ENCODE results near the gene LRRC8B. TPM values are rescaled to one million over a fixed set of nuclear protein-coding genes. Genes with fewer than 3 reads are reported as not detected.

The LRRC8B gene
- total RNA-seq, 2 experiments from 2014 or later: 4.4 to 9.9 TPM

- CTCF ChIA-PET (ENCODE audit: unreplicated experiment): no interaction called here
- intact Hi-C loops (cut with micrococcal nuclease; ENCODE audit: unreplicated experiment): no loop called here
- H3K9me3 ChIP-seq (ENCODE audit: low read length): no peaks in the 10 kb centered on the region
- H3K79me2 ChIP-seq (ENCODE audit: insufficient read depth, low read depth, low read length): peaks cover 22% of the 10 kb centered on the region
- no peaks in the 10 kb centered on the region; the same call in 1 of the 2 replicates for H4K20me1 ChIP-seq (ENCODE audit: insufficient read depth, low read length)
- H3K27ac ChIP-seq (ENCODE audit: low read depth, low read length, poor library complexity, severe bottlenecking): no peak overlapping the region
- peaks cover 31% of the 10 kb centered on the region for H3K4me1 ChIP-seq (ENCODE audit: insufficient read depth, low read length, poor library complexity, severe bottlenecking)
- peaks cover 11% of the 10 kb centered on the region for H3K36me3 ChIP-seq (ENCODE audit: insufficient read depth, low read length)
- TF ChIP-seq CTCF (conservative IDR thresholded peaks at IDR 0.05; ENCODE audit: low read length): no peak
- TF ChIP-seq EZH2phosphoT487 (IDR thresholded peaks at IDR 0.05; ENCODE audit: borderline replicate concordance, low read depth, low read length): no peak
- no peak overlapping the region for H2AFZ ChIP-seq (ENCODE audit: low read length)
- no peak overlapping the region for H3K4me2 ChIP-seq (ENCODE audit: low read length)
- DNase-seq (ENCODE audit: low spot score): no peak
- BruUV-seq (replicated peaks): no TSS peak
- H3K4me3 ChIP-seq (ENCODE audit: low read depth, low read length, poor library complexity, severe bottlenecking): no peak overlapping the region
- H3K9me2 ChIP-seq (ENCODE audit: insufficient read depth, low read length): no peaks in the 10 kb centered on the region
- POLR2A ChIA-PET: interaction anchor here (1.1 to 1.4 kb wide), 2 partner anchors 10 to 74 kb away, joined by 3 read pairs; no protein-coding TSS in a partner anchor
Measured at GRCh38 chr1:89530444-89531089, 5.9 kb downstream of the LRRC8B start.

- Histone ChIP-seq H3K4me1 (ENCODE audit: insufficient read depth, low read length, poor library complexity, severe bottlenecking) (peaks cover 21% of the 10 kb centered on the region), H4K20me1 (ENCODE audit: insufficient read depth, low read length) (no peaks in the 10 kb centered on the region; the same call in 1 of the 2 replicates), H3K9me3 (ENCODE audit: low read length) (no peaks in the 10 kb centered on the region), H3K27ac (ENCODE audit: low read depth, low read length, poor library complexity, severe bottlenecking) (no peak overlapping the region), H2AFZ (ENCODE audit: low read length) (no peak overlapping the region), H3K36me3 (ENCODE audit: insufficient read depth, low read length) (peaks cover 11% of the 10 kb centered on the region), H3K4me3 (ENCODE audit: low read depth, low read length, poor library complexity, severe bottlenecking) (no peak overlapping the region), H3K4me2 (ENCODE audit: low read length) (no peak overlapping the region), H3K79me2 (ENCODE audit: insufficient read depth, low read depth, low read length) (peaks cover 12% of the 10 kb centered on the region), H3K9me2 (ENCODE audit: insufficient read depth, low read length) (no peaks in the 10 kb centered on the region)
- ChIA-PET POLR2A (interaction anchor here (1.1 kb wide), 1 partner anchor 9 kb away, joined by 3 read pairs; no protein-coding TSS in a partner anchor), CTCF (ENCODE audit: unreplicated experiment) (no interaction called here)
- TF ChIP-seq EZH2phosphoT487 (IDR thresholded peaks at IDR 0.05; ENCODE audit: borderline replicate concordance, low read depth, low read length) (no peak), CTCF (conservative IDR thresholded peaks at IDR 0.05; ENCODE audit: low read length) (no peak)
- intact Hi-C loops (cut with micrococcal nuclease; ENCODE audit: unreplicated experiment): no loop called here
- no TSS peak for BruUV-seq (replicated peaks)
- DNase-seq (ENCODE audit: low spot score): no peak
Measured at GRCh38 chr1:89531480-89532139, 7.0 kb downstream of the LRRC8B start.

GRCh38 chr1:89532228-89532627, 7.6 kb downstream of the LRRC8B start:
- no peaks in the 10 kb centered on the region for H3K9me2 ChIP-seq (ENCODE audit: insufficient read depth, low read length)
- no peak overlapping the region for H2AFZ ChIP-seq (ENCODE audit: low read length)
- no peaks in the 10 kb centered on the region for H3K9me3 ChIP-seq (ENCODE audit: low read length)
- no peak for DNase-seq (ENCODE audit: low spot score)
- no peak overlapping the region for H3K27ac ChIP-seq (ENCODE audit: low read depth, low read length, poor library complexity, severe bottlenecking)
- ChIA-PET POLR2A (no interaction called here), CTCF (ENCODE audit: unreplicated experiment) (no interaction called here)
- no peak overlapping the region for H3K4me2 ChIP-seq (ENCODE audit: low read length)
- TF ChIP-seq CTCF (conservative IDR thresholded peaks at IDR 0.05; ENCODE audit: low read length) (no peak), EZH2phosphoT487 (IDR thresholded peaks at IDR 0.05; ENCODE audit: borderline replicate concordance, low read depth, low read length) (no peak)
- H3K4me3 ChIP-seq (ENCODE audit: low read depth, low read length, poor library complexity, severe bottlenecking): no peak overlapping the region
- BruUV-seq (replicated peaks): no TSS peak
- H4K20me1 ChIP-seq (ENCODE audit: insufficient read depth, low read length): no peaks in the 10 kb centered on the region; the same call in 1 of the 2 replicates
- H3K4me1 ChIP-seq (ENCODE audit: insufficient read depth, low read length, poor library complexity, severe bottlenecking): peaks cover 14% of the 10 kb centered on the region
- H3K79me2 ChIP-seq (ENCODE audit: insufficient read depth, low read depth, low read length): peaks cover 7% of the 10 kb centered on the region
- H3K36me3 ChIP-seq (ENCODE audit: insufficient read depth, low read length): peaks cover 11% of the 10 kb centered on the region
- intact Hi-C loops (cut with micrococcal nuclease; ENCODE audit: unreplicated experiment): no loop called here

Measured in OCI-LY7 (cell line).